NCI-H82 (cell line): ENCODE data around the gene DRD4.
A peak's percentile ranks its signal among the peaks of the same experiment; 100 is the strongest.
"Not testable (repeated sequence)": the region's sequence is repeated elsewhere in the genome, so short reads cannot be mapped to it uniquely, and the experiment has no call there.

Experiments
- DNase-seq: peaks from one replicate; lab custom pipeline; 2025; lab: John Stamatoyannopoulos, UW

DRD4 gene

DNA sequence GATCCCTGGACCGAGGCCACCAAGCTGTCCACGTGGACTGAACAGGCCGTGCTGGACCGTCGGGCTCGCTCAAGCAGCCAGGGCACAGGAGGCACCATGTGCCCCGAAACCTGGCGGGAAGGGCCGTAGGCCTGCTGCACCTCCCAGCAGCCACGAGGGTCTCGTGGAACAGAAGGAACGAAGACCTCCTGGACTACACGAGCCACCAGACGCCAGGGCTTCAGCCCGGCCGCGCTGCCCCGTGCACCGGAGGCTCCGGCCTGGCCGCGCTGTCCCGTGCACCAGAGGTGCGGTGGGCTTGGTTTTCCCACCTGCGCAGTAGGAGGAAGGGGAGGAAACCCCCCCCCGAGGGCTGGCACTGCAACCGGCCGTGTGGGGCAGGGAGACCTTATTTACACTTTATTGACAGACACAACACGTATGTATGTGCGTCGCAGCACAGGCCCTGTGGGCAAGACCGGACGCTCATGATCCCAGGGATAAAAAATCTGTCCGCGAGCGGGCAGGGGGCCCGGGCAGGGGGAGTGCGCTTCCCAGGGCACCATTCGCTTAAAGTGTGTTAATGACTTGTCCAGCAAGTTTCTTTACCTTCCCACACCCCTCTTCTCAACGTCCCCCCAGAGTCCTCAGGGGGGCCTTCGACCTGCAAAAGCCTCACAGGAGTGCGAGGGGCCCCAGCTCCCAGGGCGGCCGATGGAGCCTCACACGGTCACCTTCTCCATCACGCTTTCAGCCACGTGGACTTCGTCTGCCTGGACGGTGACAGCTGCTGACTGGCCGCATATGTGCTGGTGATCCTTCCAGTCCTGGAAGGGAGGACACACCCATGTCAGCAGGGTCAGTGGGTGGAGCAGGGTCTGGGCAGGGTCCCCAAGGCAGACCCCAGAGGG is 7.0 kb downstream of the DRD4 start:
- DNase-seq = no peak

DNA sequence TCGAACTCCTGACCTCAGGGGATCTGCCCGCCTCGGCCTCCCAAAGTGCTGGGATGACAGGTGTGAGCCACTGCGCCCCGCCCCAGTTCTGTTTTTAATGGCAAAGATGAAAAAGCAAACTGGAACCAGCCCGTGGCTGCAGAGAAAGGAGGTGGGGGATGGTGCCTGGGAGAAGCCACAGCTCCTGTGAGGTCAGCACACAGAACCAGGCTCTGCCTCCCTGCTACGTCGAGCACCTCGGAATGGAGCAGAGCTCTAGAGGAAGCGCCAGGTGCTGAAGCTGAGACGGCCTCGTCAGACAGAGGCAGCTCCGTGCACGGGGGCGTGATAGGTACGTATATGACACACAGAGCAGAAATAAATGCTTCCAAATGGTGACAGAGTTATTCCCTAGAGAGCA is 8.5 kb downstream of the DRD4 start:
- DNase-seq = no peak

DNA sequence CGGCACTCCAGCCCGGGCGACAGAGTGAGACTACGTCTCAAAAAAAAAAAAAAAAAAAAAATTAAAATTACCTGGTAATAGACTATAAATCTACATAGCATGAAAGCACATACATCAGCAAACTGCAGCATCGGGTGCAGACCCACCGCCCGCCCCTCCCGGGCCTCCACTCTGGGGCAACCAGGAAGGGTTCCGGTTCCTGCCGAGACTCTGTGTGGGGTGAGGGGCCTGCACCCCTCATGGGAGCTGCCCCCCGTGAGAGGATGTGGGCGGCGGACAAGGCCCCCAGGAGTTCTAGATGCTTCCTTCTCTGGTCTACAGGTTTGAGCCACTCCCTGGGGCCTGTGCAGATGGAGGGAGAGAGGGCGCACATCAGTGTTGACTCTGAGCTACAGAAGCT is 9.1 kb downstream of the DRD4 start:
- no peak for DNase-seq

DNA sequence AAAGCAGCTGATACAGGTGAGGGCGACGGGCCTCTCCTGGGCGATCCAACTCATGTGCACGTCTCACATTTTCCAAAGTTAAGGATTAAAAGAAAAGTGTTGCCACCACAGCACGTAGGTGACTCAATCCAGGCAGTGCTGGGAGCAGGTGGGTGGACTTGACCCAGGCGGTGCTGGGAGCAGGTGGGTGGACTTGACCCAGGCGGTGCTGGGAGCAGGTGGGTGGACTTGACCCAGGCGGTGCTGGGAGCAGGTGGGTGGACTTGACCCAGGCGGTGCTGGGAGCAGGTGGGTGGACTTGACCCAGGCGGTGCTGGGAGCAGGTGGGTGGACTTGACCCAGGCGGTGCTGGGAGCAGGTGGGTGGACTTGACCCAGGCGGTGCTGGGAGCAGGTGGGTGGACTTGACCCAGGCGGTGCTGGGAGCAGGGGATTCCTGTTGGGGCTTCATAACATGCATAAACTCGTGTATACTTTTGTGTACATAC is 10.6 kb downstream of the DRD4 start:
- DNase-seq = not testable (repeated sequence)

DNA sequence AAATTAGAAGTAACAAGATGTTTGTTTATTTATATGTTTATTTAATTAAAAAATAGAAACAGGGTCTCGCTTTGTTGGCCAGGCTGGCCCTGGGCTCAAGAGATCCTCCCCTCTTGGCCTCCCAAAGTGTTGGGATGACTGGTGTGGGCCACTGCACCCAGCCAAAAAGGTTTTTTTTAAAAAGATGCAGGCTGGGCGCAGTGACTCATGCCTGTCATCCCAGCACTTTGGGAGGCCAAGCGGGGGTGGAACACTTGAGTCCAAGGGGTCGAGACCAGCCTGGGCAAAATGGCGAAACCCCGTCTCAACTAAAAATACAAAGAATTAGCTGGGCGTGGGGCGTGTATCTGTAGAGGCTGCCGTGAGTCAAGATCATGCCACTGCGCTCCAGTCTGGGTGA is 13.4 kb downstream of the DRD4 start:
- no peak for DNase-seq

DNA sequence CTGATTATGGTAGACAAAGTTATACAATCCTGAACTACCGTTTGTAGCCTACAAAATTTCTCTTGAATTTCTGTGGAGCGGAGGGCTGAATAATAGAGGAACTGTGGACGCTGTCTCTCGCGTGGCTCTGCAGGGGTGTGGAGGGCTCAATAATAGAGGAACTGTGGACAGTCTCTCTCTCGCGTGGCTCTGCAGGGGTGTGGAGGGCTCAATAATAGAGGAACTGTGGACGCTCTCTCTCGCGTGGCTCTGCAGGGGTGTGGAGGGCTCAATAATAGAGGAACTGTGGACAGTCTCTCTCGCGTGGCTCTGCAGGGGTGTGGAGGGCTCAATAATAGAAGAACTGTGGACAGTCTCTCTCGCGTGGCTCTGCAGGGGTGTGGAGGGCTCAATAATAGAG is 16.1 kb downstream of the DRD4 start:
- not testable (repeated sequence) for DNase-seq

DNA sequence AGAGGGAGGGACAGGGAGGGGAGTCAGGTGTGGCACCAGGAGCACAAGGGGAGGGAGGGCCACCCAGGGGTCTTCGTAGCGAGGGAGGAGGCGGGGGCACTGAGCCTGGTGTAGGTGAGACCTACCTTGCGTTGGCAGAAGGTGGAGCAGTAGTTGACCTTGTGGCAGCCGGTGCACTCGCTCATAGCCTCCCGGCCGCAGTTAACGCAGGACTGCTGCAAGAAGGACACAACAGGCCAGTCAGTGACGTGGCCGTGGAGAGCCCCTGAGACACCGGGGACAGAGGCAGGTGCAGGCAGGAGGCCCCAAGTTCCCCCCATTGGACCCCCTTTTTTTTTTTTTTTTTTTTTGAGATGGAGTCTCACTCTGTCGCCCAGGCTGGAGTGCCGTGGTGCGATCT is 16.8 kb downstream of the DRD4 start:
- no peak for DNase-seq

DNA sequence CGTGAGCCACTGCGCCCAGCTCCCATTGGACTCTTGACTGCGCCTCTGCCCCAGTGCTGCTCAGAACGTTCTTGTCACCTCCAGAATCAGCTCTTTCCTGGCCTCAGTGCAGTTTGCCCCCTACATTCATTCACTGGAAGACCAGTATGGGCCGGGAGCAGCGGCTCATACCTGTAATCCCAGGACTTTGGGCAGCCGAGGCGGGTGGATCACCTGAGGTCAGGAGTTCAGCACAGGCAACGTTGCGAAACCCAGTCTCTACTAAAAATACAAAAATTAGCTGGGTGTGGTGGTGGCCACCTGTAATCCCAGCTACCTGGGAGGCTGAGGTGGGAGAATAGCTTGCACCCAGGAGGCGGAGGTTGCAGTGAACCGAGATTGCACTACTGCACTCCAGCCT is 17.4 kb downstream of the DRD4 start:
- not testable (repeated sequence) for DNase-seq

DNA sequence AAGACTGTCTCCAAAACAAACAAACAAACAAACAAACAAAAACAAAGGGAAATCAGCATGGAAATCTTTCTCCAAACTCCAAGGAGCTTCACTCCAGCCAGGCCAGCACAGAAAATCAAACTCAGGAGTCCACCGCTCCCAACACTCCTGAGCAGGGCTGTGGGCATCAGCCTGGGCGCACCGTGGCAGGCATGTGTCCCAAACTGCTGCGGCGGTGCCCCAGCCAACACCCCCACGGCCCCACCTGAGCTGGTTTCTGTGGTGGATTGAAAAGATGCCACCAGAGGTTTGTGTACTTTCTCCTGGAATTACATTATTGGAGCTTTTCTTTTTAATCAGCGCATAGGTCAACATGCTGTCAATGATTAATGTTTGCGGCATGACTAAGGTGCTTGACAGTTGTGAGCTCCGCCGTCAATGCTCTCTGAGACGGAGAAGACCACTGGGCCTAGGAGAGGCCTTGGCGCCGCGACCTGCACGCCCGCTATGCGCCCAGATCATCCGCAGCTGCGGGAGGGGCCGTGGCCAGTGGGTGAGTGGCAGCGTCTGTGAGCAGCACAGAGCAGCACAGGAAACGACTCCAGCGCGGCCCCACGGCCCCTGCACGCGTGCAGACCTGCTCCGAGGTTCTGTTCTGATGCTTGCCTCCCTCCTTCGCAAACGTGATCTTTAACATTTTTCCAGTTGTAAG is 18.1 kb downstream of the DRD4 start:
- no peak for DNase-seq

DNA sequence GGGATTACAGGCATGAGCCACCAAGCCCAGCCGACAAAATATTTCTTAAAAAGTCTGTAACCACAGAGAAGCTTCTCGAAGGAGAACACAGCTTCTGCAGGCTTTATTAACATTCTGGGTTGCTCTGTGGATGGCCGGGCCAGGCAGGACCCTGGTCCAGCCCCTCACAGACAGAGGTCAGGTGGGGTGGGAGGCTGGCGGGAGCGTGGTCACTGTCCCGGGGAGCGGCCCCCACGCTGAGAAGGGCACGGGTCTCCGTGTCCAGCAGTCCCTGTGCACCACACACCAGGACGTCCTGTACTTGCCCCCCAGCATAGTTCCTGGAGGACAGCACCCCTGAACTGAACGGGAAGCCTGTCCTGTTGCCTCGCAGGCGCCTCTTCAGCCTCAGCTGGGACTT is 19.4 kb downstream of the DRD4 start:
- DNase-seq = no peak

DNA sequence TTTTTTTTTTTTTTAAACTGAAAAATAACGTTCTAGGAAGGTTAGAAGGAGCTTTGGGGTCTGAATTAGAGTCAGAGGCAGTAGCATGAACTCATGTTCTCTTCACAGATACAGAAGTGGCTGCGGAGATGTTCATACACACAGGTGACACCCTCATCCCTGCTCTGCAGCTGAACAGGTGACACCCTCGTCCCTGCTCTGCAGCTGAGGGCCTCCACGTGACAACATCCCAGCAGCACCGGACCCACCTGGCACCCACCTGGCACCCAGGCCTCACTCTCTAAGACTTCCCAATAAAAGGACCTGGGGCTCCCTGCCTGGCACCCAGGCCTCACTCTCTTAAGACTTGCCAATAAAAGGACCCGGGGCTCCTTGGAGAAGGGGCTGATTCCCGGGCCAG is 19.8 kb downstream of the DRD4 start:
- no peak for DNase-seq

DNA sequence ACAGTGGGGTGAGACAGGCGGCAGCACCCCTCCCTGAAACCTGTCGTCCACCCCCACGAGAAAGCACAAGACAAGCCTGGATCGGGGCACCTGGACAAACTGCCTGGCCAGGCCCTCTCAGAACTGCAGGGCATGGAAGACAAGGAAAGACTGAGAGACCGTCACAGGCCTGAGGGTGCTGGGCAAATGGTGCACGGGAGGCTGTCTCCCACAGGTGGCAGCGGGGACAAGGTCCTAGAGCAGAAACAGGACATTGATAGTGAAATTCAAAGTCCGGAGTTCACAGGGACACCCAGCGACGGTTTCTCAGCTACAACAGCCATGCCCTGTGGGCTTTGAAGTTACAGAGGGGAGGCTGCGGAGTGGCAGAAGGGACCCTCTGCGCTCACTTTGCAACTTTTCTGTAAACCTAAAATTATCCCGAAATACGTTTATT is 20.6 kb downstream of the DRD4 start:
- no peak for DNase-seq

DNA sequence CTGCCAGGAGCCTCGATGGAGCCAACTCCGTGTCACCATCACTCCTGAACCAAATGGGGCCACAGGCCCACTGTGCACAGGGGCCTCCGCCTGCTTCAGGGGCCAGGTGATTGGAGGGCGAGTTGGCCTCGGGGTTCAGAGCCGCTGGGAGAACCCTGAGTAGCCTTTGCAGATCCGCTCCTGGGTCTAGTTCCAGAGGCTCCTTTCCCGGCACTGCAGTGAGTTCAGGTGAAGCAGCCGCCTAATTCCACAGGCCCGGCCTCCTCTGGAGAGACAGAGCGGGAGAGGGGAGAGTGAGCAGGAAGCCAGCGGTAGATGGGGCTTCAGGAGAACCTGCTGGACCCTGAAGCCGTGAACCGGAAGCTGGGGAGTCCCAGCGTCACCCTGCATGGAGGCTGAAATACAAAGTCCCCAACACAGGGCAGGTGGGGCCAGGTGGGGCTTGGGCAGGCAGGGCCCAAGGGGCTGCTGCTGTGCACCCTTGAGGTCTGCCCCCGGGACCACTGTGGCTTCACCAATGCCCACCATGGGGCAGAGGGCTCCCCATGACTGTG is 22.5 kb downstream of the DRD4 start:
- no peak for DNase-seq

DNA sequence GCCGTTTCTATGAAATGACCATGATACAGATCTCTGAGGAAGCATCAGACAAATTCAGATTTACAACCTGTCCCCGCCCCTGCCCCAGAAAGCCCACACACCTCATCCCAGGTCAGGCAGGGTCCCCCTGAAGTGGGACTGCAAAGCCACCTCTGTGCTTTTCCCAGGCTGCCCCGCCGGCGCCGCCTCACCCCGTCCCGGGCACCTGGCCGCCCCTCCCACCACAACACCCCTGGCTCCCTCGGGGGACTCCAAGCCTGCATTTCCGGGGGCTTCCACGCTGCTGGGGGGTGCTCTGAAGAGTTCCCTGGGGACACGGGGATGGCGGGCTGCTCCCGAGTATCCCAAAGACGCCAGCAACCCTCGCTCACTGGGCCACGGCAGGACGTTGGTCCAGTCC is 23.2 kb downstream of the DRD4 start:
- no peak for DNase-seq

DNA sequence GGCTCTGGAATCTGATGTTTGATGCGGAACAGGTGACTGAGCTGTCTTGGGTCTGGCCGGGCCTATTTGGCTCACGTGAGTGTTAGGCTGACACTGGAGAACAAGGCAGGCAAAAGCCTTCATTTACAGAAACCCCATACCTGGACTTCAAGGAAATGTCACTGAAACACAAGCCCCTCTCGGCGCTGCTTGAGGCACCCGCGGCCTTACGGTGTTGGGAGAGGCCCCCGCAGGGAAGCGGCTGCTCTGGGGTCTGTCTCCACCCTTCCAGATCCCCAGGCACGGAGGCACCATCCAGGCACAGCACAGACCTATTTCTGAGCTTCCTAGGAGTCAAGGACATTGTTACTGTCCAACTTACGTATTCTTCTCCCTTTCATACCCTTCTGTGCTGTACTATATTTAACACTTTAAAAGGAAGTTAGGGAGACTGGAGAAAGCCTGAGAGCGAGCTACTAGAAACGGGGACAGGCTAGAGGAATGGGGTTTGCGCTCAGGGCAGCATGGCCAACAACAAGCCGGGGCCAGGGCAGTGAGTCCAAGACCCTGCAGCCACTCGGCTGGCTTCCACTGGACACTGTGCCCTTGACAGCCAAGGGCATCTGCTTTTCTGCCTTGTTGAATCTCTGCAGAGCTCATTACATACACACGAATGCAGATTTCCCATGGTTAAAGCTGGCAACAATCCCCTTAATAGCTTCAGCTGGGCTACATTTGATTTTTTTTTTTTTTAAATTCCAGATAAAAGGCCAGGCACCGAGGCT is 23.8 kb downstream of the DRD4 start:
- DNase-seq = no peak

DNA sequence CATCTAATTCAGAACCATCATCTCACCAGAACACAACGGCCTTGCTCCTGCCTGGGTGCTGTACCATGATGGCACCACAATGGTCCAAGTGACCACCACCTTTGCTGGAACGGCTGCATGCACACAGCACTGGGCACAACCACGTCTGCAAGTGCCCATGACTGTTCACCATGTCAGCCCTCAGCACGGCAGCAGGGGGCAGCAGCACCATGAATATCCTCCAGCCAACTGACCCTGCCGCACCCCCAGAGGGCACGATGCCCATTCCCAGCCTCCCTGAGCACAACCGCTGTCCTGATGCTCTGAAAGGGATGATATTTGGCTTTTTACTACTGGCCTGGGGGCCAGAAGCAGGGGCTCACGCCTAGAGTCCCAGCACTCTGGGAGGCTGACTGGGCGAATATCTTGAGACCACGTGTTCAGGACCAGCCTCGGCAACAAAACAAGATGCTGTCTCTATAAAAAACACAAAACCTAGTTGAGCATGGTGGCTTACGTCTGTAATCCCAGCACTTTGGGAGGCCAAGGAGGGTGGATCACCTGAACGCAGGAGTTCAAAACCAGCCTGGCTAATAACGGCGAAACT is 25.7 kb downstream of the DRD4 start:
- peak; percentile 45 for DNase-seq

DNA sequence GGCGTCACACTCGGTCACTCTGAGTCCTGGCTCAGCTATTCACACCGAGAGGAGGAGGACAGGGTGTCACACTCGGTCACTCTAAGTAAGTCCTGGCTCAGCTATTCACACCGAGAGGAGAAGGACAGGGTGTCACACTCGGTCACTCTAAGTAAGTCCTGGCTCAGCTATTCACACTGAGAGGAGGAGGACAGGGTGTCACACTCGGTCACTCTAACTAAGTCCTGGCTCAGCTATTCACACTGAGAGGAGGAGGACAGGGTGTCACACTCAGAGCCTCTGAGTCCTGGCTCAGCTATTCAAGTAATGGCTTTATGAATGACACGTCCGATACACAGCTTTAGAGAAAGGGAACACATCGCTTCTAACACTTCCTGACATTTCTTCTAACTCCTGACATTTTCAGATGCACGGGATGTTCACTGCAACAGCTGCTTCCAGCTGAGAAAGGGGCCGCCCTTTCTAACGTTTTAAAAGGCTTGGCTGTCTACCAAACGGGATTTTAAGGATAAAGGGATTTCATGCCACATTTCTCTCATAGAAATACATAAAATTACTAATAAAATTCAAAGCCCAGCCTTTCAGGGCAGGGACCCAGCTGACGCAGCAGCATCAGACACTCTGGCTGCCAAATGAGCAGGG is 28.1 kb downstream of the DRD4 start:
- DNase-seq = no peak

DNA sequence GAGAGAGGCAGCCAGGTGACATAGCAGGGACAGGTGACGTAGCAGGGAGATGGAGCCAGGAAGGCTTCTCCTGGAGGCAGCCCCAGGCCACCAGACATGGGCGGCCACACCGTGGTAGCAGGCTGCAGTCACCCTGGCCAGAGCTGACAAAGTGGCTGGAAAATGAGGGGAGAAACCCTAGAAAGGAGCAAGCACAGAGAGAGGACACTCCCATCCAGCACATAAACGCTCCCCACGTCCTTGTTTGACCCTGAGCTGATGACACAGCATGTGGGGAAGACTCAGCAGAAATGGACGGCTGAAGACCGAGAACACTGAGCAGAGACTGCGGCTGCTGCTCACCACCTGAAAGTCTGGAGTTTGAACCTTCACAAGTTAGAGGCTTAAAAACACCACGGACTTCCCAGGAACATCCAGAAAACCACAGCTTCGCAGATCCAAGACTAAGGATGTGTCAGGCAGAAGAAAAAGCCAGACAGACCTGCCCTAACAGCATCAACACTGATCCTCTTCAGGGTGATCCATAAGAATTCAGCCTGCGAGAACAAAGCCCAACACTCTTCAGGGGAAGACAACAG is 28.7 kb downstream of the DRD4 start:
- no peak for DNase-seq

DNA sequence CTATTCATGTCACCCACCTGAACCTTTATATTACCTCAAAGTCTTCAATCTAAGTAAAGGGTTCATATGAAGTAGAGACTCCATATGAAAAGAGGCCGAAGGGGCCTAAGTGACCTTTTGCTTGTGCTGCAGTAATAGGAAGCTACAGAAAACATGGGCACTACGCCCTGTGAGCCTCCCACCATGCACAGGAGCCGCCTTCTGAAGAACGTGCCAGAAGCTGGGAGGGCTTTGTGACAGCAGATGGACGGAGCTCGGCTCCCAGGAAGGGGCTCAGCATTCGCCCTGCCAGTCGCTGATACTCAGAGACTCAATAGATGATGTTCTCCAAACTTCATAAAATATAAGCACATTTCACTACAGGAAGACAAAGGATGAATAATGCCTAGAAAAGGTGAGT is 36.8 kb downstream of the DRD4 start:
- no peak for DNase-seq

DNA sequence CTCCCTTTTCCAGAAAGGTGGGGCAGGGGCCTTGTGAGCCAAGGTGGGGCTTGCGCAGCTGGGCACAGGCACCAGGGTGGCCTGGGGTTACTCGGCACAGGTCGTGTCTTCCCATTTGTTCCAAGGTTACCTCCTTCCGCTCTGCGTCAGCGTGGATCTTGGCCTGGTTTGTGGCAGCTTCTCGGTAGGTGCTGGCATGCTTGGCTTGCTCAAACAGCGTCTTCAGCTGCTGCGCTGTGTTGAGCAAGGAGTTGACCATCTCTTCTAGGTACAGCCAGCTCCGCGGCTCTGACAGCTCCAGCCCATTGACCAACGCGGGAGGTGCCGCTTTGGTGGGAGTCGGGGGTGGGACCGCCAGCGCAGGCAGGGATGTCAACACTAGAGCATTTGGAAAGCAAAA is 37.3 kb downstream of the DRD4 start:
- DNase-seq = no peak

DNA sequence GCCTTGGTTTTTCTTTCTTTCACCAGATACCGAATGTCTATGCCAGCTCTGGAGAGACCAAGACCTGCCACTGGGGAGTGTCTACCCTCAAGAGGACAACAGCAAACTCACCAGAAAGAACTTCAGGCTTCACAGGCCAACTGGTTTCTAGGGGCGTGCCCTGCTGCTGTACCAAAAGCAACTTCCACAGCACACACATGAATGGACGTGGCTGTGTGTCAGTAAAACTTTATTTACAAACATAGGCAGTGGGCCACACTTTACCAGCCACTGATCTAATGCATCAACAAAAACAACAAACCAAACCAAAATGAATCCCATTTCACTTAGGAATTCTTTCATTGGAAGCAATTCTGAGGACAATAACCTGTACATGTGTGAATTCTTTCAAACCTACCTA is 41.2 kb downstream of the DRD4 start:
- no peak for DNase-seq
